22Rv1 (cell line): ENCODE data around the gene TTLL8.

ENCODE experiments used
- H3K27ac ChIP-seq: fragments of 450-650 bp; 2 replicates; pipeline ENCODE4 v1.5.1; 2017
- ZFX ChIP-seq: fragments of 450-650 bp; IDR thresholded peaks from 2 replicates; pipeline ENCODE4 v1.6.1; 2017; ENCODE audit warnings: antibody characterized with exemption, borderline replicate concordance
- TF ChIP-seq, protein P1 (sequence below): fragments of 450-650 bp; IDR thresholded peaks from 2 replicates; pipeline ENCODE4 v1.5.1; 2017; ENCODE audit warnings: mild to moderate bottlenecking

TTLL8 gene

DNA sequence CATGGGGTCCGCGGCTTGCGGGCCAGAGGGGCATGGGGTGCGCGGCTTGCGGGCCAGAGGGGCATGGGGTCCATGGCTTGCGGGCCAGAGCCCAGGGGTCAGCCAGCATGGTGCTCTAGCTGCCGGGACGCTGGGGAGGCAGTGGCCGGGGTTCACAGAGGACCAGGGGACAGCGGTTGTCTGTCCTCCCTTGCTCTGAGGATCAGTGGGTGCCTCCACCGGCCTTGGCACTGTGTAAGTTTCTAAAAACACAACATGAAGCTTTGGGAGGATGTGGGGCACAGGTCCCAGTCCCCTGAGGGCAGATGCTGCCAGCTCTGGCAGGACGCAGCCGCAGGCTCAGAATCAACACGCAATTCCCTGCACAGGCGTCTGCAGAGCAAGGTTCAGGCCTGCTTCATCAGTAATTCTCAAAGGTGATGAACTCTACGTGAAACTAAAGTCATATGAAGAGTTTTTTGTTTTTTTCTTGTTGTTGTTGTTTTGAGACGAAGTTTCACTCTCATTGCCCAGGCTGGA, 24.2 kb upstream of the TTLL8 start:
- no peak overlapping the region for H3K27ac ChIP-seq
- TF ChIP-seq ZFX: no peak

DNA sequence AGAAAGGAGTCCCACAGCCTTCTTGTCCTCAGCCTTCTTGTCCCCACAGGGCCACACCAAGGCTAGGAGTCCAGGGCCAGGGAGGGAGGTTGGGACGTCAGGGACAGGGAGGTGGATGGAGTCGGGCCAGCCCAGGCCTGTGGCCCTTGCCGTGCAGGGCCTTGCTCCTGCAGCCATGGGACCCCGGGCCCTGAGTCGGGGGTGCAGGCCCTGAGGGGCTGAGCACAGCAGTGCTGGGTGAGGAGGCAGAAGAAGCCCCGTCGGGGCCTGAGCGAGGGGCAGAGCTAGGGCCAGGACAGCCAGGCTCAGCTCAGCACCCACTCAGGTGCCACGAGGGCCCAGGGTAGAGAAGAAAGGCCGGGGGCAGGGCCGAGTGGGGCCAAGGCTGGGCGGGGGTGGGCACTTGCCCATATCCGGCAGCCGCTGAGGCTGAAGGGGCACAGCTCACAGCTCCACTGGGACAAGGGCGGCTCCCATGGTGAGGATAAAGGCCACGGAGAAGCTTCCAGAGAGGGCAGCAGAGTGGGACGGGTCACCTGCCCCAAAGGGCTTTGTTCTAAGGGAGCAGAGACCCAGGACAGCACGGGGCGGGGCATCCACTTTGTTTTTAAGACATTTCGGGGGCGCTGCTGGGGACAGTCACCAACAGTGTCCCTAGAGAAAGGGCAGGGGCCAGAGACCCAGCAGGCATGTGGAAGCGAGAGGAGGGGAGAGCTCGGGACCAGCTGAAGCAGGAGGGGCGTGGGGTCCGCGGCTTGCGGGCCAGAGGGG, 23.5 kb upstream of the TTLL8 start:
- no peak overlapping the region for H3K27ac ChIP-seq
- TF ChIP-seq ZFX: no peak
- TF ChIP-seq, protein P1, sequence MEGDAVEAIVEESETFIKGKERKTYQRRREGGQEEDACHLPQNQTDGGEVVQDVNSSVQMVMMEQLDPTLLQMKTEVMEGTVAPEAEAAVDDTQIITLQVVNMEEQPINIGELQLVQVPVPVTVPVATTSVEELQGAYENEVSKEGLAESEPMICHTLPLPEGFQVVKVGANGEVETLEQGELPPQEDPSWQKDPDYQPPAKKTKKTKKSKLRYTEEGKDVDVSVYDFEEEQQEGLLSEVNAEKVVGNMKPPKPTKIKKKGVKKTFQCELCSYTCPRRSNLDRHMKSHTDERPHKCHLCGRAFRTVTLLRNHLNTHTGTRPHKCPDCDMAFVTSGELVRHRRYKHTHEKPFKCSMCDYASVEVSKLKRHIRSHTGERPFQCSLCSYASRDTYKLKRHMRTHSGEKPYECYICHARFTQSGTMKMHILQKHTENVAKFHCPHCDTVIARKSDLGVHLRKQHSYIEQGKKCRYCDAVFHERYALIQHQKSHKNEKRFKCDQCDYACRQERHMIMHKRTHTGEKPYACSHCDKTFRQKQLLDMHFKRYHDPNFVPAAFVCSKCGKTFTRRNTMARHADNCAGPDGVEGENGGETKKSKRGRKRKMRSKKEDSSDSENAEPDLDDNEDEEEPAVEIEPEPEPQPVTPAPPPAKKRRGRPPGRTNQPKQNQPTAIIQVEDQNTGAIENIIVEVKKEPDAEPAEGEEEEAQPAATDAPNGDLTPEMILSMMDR: no peak

DNA sequence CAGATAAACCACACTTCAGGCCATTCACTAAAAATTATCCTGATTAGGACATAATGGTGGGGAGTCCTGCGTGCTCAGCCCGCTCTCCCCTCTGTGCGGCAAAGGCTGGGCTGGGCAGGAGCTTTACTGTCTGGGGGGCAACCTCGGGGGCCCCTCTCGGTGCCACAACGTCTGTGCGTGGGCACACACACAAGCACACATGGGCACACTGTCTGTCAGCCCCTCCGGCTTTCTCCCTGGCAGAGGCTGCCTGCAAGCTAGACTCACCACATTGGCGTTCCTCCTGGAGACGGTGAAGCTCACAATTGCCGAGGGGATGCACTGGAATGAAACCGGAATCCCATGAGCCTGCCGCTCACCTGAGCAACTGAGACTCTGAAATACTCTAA, 22.0 kb upstream of the TTLL8 start:
- TF ChIP-seq, protein P1: no peak
- no peak for TF ChIP-seq ZFX
- no peak overlapping the region for H3K27ac ChIP-seq

DNA sequence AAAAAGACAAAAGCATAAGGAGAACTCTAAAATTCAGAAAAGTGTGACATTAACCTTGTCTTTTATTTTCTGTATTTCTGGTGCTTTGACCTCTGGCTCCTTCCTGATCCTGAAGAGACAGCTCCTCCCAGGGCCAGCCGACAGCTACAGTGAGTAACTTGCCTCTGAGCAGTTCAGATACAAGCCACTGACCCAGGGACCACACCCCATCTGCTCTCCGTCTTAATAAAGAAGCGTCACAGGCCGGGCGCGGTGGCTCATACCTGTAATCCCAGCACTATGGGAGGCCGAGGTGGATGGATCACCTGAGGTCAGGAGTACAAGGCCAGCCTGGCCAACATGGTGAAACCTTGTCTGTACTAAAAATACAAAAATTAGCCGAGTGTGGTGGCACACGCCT, 20.7 kb upstream of the TTLL8 start:
- no peak overlapping the region for H3K27ac ChIP-seq
- TF ChIP-seq ZFX: no peak
- TF ChIP-seq, protein P1: no peak

DNA sequence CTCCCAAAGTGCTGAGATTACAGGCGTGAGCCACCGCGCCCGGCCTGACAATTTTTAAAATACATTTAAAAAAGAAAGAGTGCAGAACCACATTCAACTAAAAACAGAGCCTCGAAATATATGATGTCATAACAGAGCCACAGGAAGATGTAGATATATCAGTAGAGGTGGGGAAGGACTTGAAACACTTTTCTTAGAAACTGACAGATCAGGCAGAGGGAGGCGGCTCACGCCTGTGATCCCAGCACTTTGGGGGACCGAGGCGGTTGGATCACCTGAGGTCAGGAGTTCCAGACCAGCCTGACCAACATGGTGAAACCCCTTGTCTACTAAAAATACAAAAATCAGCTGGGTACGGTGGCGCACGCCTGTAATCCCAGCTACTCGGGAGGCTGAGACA, 20.1 kb upstream of the TTLL8 start:
- TF ChIP-seq, protein P1: no peak
- TF ChIP-seq ZFX: no peak
- no peak overlapping the region for H3K27ac ChIP-seq

DNA sequence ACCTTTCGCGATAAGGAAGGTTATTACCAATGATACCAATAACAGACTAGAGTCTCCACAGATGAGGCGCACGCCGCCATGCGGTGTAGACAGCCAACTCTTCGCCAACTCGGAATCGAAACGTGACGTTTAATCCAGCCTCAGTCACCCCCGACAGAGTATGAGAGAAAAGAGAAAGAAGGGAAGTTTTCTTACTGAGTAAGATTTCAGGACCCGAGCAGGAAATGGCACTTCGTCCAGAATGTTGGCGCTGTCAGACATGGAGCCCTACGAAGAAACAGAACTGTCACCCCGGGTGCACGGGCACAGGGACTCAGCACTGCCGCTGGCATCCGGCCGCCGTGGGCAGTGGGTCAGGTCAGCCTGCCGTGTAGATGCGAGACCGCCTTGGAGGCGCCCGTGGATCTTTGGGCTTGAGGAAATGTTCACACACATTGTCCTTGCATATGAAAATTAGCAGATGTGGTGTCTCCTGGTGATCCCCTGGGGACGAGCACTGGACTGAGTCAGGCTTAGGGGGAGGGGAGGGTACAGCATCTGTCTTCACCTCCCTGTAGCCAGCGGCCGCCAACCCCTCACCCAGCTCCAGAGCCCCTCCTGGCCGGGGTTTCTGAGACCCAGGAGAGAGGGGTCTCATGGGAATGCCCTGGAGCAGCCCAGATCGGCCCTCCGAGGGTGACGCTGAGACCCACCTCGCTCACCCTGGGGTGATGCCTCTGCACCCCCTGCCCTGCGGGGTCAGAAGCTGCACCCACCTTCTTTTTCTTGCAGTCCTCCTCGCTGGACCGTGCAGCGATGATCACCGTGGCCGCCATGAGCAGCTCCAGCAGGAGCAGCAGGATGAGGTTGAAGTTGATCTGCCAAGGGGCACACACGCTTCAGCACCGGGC, 18.8 kb upstream of the TTLL8 start:
- TF ChIP-seq ZFX: no peak
- TF ChIP-seq, protein P1: no peak
- no peak overlapping the region for H3K27ac ChIP-seq

DNA sequence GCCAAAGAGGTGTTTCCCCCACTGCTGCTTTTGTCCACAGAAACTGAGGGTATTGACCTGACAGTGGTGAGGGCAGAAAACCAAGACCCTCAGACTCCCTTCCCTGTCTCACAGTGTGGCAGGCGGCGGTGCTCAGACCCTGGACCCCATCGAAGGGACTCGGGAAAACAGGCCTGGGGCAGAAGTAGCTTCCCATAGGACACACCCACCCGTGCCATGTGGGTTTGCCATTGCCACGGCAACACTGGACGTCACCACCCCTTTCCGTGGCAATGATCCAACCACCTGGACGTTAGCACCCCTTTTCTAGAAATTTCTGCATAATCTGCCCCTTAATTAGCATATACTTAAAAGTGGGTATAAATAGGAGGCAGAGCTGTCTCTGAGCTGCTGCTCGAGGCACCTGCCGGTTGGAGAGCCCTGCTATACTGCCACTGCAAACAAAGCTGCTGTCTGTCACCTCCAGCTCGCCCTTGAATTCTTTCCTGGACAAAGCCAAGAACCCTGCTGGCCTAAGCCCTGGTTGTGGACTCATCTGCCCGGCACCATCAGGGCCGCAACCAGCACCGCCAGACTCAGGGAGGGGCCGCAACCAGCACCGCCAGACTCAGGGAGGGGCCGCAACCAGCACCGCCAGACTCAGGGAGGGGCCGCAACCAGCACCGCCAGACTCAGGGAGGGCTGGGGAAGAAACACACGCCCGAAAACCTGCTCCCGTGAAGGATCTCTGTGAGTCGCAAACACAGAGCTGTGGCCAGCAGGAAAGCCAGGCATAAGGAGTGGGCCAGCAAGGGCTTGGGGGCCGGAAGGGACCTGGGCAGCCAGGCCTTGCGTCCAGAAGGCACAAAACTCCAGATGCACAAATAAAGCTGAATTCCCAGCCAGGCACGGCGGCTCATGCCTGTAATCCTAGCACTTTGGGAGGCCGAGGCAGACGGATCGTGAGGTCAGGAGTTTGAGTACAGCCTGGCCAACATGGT, 16.7 kb upstream of the TTLL8 start:
- no peak overlapping the region for H3K27ac ChIP-seq
- TF ChIP-seq, protein P1: no peak
- TF ChIP-seq ZFX: no peak
